MM.1S (cell line): Measurements from ENCODE around the gene SLC25A48.

Experiments
- DNase-seq: peaks from one replicate; pipeline ENCODE4 v3.0.0-alpha.2; 2015
- H2AFZ ChIP-seq: fragments of 300-600 bp; sonication (generic); 2 replicates; pipeline ENCODE4 v1.6.0; 2016; ENCODE audit warnings: antibody characterized with exemption, low read length
- H3F3A ChIP-seq: fragments of 300-600 bp; sonication (generic); 2 replicates; pipeline ENCODE4 v1.6.1; 2016; ENCODE audit warnings: mild to moderate bottlenecking, antibody characterized with exemption, low read length, moderate library complexity, mixed read lengths; ENCODE audit not compliant: insufficient read depth
- H3K27ac ChIP-seq: fragments of 300-600 bp; sonication (generic); 2 replicates; pipeline ENCODE4 v1.5.1; 2016; ENCODE audit warnings: mild to moderate bottlenecking, low read length
- H3K27me3 ChIP-seq: fragments of 300-600 bp; sonication (generic); replicated peaks from 2 replicates; pipeline ENCODE4 v1.6.0; 2016; ENCODE audit warnings: low read length; ENCODE audit not compliant: insufficient read depth
- H3K36me3 ChIP-seq: fragments of 300-600 bp; sonication (generic); replicated peaks from 2 replicates; pipeline ENCODE4 v1.6.1; 2016; ENCODE audit warnings: mild to moderate bottlenecking, low read length, mixed read lengths; ENCODE audit not compliant: insufficient read depth
- H3K4me1 ChIP-seq: fragments of 300-600 bp; sonication (generic); 2 replicates; pipeline ENCODE4 v1.6.1; 2016; ENCODE audit warnings: low read length, mixed read lengths
- H3K4me2 ChIP-seq: fragments of 300-600 bp; sonication (generic); 2 replicates; pipeline ENCODE4 v1.6.0; 2016; ENCODE audit warnings: low read depth, low read length
- H3K4me3 ChIP-seq: fragments of 300-600 bp; sonication (generic); 2 replicates; pipeline ENCODE4 v1.5.1; 2016; ENCODE audit warnings: low read length, mixed read lengths
- H3K79me2 ChIP-seq: fragments of 300-600 bp; sonication (generic); 2 replicates; pipeline ENCODE4 v1.6.1; 2016; ENCODE audit warnings: mixed run types, low read length, mixed read lengths
- H3K9ac ChIP-seq: fragments of 300-600 bp; sonication (generic); 2 replicates; pipeline ENCODE4 v1.6.1; 2016; ENCODE audit warnings: low read length, mixed read lengths
- H3K9me2 ChIP-seq: fragments of 300-600 bp; sonication (generic); replicated peaks from 2 replicates; pipeline ENCODE4 v1.6.1; 2016; ENCODE audit warnings: mild to moderate bottlenecking, low read length, mixed read lengths; ENCODE audit not compliant: insufficient read depth
- H3K9me3 ChIP-seq: fragments of 300-600 bp; sonication (generic); replicated peaks from 2 replicates; pipeline ENCODE4 v1.6.1; 2016; ENCODE audit warnings: mild to moderate bottlenecking, low read length, mixed read lengths; ENCODE audit not compliant: insufficient read depth
- H4K20me1 ChIP-seq: fragments of 300-600 bp; sonication (generic); 2 replicates; pipeline ENCODE4 v1.6.1; 2016; ENCODE audit warnings: mild to moderate bottlenecking, low read length, moderate library complexity, mixed read lengths; ENCODE audit not compliant: insufficient read depth
- EZH2 ChIP-seq: fragments of 300-600 bp; sonication (generic); optimal IDR thresholded peaks from 2 replicates; pipeline ENCODE3; 2017; ENCODE audit warnings: low read depth, mild to moderate bottlenecking, antibody characterized with exemption, low read length, mixed read lengths
- EZH2phosphoT487 ChIP-seq: fragments of 300-600 bp; sonication (generic); IDR thresholded peaks from 2 replicates; pipeline ENCODE4 v1.6.1; 2018; ENCODE audit warnings: antibody characterized with exemption, low read length
- TF ChIP-seq, protein P1 (sequence below): fragments of 300-600 bp; sonication (generic); IDR thresholded peaks from 2 replicates; pipeline ENCODE4 v1.5.1; 2016; ENCODE audit warnings: antibody characterized with exemption, low read length, mixed read lengths

The SLC25A48 gene

DNA sequence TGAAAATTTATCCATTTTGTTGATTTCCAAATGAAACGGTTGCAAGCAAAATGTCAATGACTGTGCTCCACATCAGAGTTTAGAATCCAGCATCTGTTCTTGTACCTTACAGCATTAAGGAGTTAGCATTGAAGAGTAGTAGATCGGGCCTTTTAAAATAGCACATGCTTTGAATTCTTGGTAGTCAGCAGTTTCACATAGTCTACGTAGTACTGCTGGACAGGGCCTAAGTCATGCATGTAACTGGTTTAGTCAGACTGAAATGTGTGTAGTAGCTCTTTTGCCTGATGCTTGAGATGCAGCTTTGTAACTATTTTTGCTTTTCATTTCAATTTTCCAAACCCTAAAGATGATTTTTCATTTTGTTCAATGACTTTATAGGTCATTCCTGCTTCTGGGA, 100.5 kb downstream of the SLC25A48 start:
- H3K4me1 ChIP-seq: peaks cover 14% of the 10 kb centered on the region
- no peaks in the 10 kb centered on the region for H3K79me2 ChIP-seq
- no peak overlapping the region for H3K9ac ChIP-seq
- peak; percentile 89 for DNase-seq
- no peak for TF ChIP-seq EZH2phosphoT487
- TF ChIP-seq, protein P1, sequence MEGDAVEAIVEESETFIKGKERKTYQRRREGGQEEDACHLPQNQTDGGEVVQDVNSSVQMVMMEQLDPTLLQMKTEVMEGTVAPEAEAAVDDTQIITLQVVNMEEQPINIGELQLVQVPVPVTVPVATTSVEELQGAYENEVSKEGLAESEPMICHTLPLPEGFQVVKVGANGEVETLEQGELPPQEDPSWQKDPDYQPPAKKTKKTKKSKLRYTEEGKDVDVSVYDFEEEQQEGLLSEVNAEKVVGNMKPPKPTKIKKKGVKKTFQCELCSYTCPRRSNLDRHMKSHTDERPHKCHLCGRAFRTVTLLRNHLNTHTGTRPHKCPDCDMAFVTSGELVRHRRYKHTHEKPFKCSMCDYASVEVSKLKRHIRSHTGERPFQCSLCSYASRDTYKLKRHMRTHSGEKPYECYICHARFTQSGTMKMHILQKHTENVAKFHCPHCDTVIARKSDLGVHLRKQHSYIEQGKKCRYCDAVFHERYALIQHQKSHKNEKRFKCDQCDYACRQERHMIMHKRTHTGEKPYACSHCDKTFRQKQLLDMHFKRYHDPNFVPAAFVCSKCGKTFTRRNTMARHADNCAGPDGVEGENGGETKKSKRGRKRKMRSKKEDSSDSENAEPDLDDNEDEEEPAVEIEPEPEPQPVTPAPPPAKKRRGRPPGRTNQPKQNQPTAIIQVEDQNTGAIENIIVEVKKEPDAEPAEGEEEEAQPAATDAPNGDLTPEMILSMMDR: no peak
- H3K4me2 ChIP-seq: peak overlapping the region; percentile 28; the same call in 1 of the 2 replicates
- H4K20me1 ChIP-seq: no peaks in the 10 kb centered on the region
- no peak overlapping the region for H3K4me3 ChIP-seq
- H3K9me3 ChIP-seq: no peaks in the 10 kb centered on the region
- H3F3A ChIP-seq: peaks cover 10% of the 10 kb centered on the region; the same call in 1 of the 2 replicates
- H2AFZ ChIP-seq: no peak overlapping the region
- H3K27ac ChIP-seq: peak overlapping the region; percentile 45; the same call in 1 of the 2 replicates
- H3K36me3 ChIP-seq: no peaks in the 10 kb centered on the region
- H3K27me3 ChIP-seq: no peaks in the 10 kb centered on the region
- H3K9me2 ChIP-seq: no peaks in the 10 kb centered on the region

DNA sequence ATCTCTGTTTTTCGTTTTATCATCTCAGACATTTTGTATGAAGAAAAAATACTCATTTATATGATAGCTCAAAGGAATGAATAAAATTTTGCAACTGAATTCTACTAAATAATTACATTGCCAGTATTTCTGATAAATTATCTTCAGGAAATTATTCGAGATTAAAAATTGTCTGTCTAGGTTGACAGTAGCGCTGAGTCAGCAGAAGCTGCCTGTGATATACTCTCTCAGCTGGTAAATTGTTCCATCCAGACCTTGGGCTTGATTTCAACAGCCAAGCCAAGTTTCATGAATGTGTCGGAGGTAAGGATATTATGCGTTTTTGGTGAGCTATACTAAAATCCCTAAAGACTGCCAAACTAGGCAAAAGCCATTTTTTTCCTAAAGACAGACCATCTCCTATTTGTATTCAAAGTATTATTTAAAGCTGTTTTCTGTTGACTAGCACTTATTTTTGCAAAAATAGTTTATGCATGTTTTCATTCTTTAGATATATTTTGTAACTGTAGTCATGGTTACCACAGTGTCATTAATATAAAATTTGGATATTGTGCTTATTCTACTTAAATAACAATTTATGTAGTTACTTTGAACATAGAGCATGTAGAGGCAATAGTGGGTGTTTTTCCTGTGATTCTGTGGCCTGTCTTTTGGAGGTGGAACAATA, 102.9 kb downstream of the SLC25A48 start:
- Histone ChIP-seq H3K4me1 (peaks cover 14% of the 10 kb centered on the region), H3K27me3 (no peaks in the 10 kb centered on the region), H3K4me3 (no peak overlapping the region), H3K9ac (no peak overlapping the region), H3K4me2 (no peak overlapping the region), H4K20me1 (no peaks in the 10 kb centered on the region), H3K36me3 (no peaks in the 10 kb centered on the region), H3K9me3 (no peaks in the 10 kb centered on the region), H2AFZ (no peak overlapping the region), H3K27ac (no peak overlapping the region), H3F3A (peaks cover 10% of the 10 kb centered on the region; the same call in 1 of the 2 replicates), H3K79me2 (no peaks in the 10 kb centered on the region), H3K9me2 (no peaks in the 10 kb centered on the region)
- TF ChIP-seq, protein P1: no peak
- TF ChIP-seq EZH2phosphoT487 (no peak), EZH2 (no peak)
- no peak for DNase-seq
